B cell (primary cell): Measurements from ENCODE around the gene ZNF407. TPM values are rescaled to one million over a fixed set of nuclear protein-coding genes. Genes with fewer than 3 reads are reported as not detected.

Experiments
- ATAC-seq: fragments of 200-7000 bp; cut with Tn5 transposase; one replicate; pipeline ENCODE4 v1.10.0; 2021; ENCODE audit warnings: low read depth, mild to moderate bottlenecking, moderate number of reproducible peaks, moderate library complexity
- CTCF ChIA-PET: fragments of 350-600 bp; sonication (Branson Sonifier 250); formaldehyde crosslinking; loops from one replicate; lab custom pipeline; 2021; ENCODE audit warnings: antibody characterized with exemption, inconsistent platforms; lab: Charles Lee
- POLR2A ChIA-PET: fragments of 350-600 bp; sonication (Branson Sonifier 250); formaldehyde crosslinking; loops from one replicate; lab custom pipeline; 2021; ENCODE audit warnings: antibody characterized with exemption; lab: Charles Lee
- DNase-seq: peaks from one replicate; pipeline ENCODE4 v3.0.0; 2013
- H2AFZ ChIP-seq: 2 replicates; pipeline ENCODE4 v1.6.1; 2012; ENCODE audit warnings: mild to moderate bottlenecking, low read depth, low read length; ENCODE audit not compliant: insufficient read depth, poor library complexity, severe bottlenecking
- H3K27ac ChIP-seq, 2 donors: 1 replicate in 1 of 2; 2 replicates in 1 of 2; pipeline ENCODE4 v1.5.1; 2012 to 2013; ENCODE audit warnings: low read length in 2 of 2, mild to moderate bottlenecking in 2 of 2, moderate library complexity in 1 of 2
- H3K27me3 ChIP-seq, 4 experiments: fragments of 200-600 bp in 1 of 4; sonication (generic) in 1 of 4; replicated peaks in 1 of 4; 1 replicate in 2 of 4; 2 replicates in 2 of 4; pipeline versions ENCODE4 v1.6.1 to v1.7.0; 2013 to 2016; ENCODE audit warnings: low read length in 3 of 4, mild to moderate bottlenecking in 2 of 4, mixed read lengths in 1 of 4, moderate library complexity in 1 of 4; ENCODE audit not compliant: insufficient read depth in 4 of 4, control insufficient read depth in 3 of 4; ENCODE audit errors: control extremely low read depth in 1 of 4
- H3K36me3 ChIP-seq, 2 experiments: replicated peaks in 1 of 2; 1 replicate in 1 of 2; 2 replicates in 1 of 2; pipeline versions ENCODE4 v1.6.1 to v1.7.1; 2013; ENCODE audit warnings: low read length in 1 of 2; ENCODE audit not compliant: insufficient read depth in 2 of 2, control insufficient read depth in 1 of 2; ENCODE audit errors: control extremely low read depth in 1 of 2, extremely low read depth in 1 of 2
- H3K4me1 ChIP-seq, 2 donors: fragments of 200-600 bp in 1 of 2; sonication (generic) in 1 of 2; 1 replicate in 1 of 2; 2 replicates in 1 of 2; pipeline versions ENCODE4 v1.5.1 to v1.6.1; 2013 to 2017; ENCODE audit warnings: low read length in 2 of 2; ENCODE audit not compliant: control insufficient read depth in 2 of 2, insufficient read depth in 2 of 2
- H3K4me2 ChIP-seq: replicated peaks from 2 replicates; pipeline ENCODE3; 2012; ENCODE audit warnings: mild to moderate bottlenecking, low read depth, low read length; ENCODE audit not compliant: poor library complexity, severe bottlenecking
- H3K4me3 ChIP-seq, 5 experiments: fragments of 200-600 bp in 1 of 5; sonication (generic) in 1 of 5; 1 replicate in 3 of 5; 2 replicates in 2 of 5; pipeline versions ENCODE4 v1.5.1 to v1.7.0; 2011 to 2016; ENCODE audit warnings: low read length in 4 of 5, mild to moderate bottlenecking in 4 of 5, low read depth in 2 of 5, control low read depth in 1 of 5, moderate library complexity in 1 of 5; ENCODE audit not compliant: insufficient read depth in 1 of 5; ENCODE audit errors: control extremely low read depth in 1 of 5, extremely low read depth in 1 of 5
- H3K79me2 ChIP-seq: fragments of 200-600 bp; sonication (generic); one replicate; pipeline ENCODE4 v1.6.0; 2016; ENCODE audit warnings: low read length; ENCODE audit not compliant: control insufficient read depth, insufficient read depth
- H3K9ac ChIP-seq: fragments of 200-600 bp; sonication (generic); 2 replicates; pipeline ENCODE4 v1.6.1; 2017; ENCODE audit warnings: mild to moderate bottlenecking, low read length, moderate library complexity
- H3K9me3 ChIP-seq, 3 donors: one replicate each; pipeline versions ENCODE4 v1.6.1 to v1.7.1; 2013; ENCODE audit warnings: low read length in 2 of 3; ENCODE audit not compliant: control insufficient read depth in 2 of 3, insufficient read depth in 1 of 3; ENCODE audit errors: control extremely low read depth in 1 of 3
- H4K20me1 ChIP-seq: 2 replicates; pipeline ENCODE4 v1.6.0; 2012; ENCODE audit warnings: mild to moderate bottlenecking, low read length; ENCODE audit not compliant: insufficient read depth, control insufficient read depth, poor library complexity, severe bottlenecking
- H3K27ac Mint-ChIP-seq: one replicate; pipeline ENCODE4 v1.8.0; 2021; ENCODE audit warnings: mixed read lengths
- H3K27me3 Mint-ChIP-seq: one replicate; pipeline ENCODE4 v1.8.0; 2021; ENCODE audit warnings: mixed read lengths
- H3K4me1 Mint-ChIP-seq: one replicate; pipeline ENCODE4 v1.8.0; 2021; ENCODE audit warnings: mixed read lengths
- H3K4me3 Mint-ChIP-seq: one replicate; pipeline ENCODE4 v1.8.0; 2021; ENCODE audit warnings: mixed read lengths
- H3K9me3 Mint-ChIP-seq: one replicate; pipeline ENCODE4 v1.8.0; 2022; ENCODE audit warnings: mixed read lengths; ENCODE audit not compliant: insufficient read depth
- EZH2 ChIP-seq: IDR thresholded peaks from 2 replicates; pipeline ENCODE4 v1.6.1; 2012; ENCODE audit warnings: borderline replicate concordance, low read depth, mild to moderate bottlenecking, moderate library complexity, low read length; ENCODE audit not compliant: insufficient read depth, poor library complexity, severe bottlenecking
- WGBS: methylation state at CpG from one replicate; pipeline ENCODE4 v1.1.5; 2013; ENCODE audit warnings: missing lambda C conversion rate; ENCODE audit not compliant: insufficient coverage; 5-methylcytosine and 5-hydroxymethylcytosine counted together
- intact Hi-C: fragments of 100-400 bp; cut with micrococcal nuclease; formaldehyde crosslinking; loops from one replicate; pipeline ENCODE4 v1.10.0; 2022
- polyA plus RNA-seq: library from polyadenylated mRNA; depleted of rRNA; stranded (reverse); fragments of >200 nt; gene quantifications from 2 replicates; pipeline ENCODE4 v1.2.3, GENCODE V29; 2012
- total RNA-seq, 2 donors: library from RNA; stranded (reverse); fragments of 120-200 nt in 1 of 2; gene quantifications; 1 replicate in 1 of 2; 2 replicates in 1 of 2; pipeline versions ENCODE4 v1.2.3 to v1.2.4, GENCODE V29; 2013 to 2022
- TF ChIP-seq, protein P1 (sequence below): fragments of 200-600 bp; IDR thresholded peaks from one replicate; pipeline ENCODE4 v1.8.0; 2022; ENCODE audit warnings: antibody characterized with exemption, mild to moderate bottlenecking

ZNF407 gene
- total and polyA plus RNA-seq, 2 donors (not counting 1 experiment from before 2014, with no cell fraction given), result 4.5 to 37.1 TPM

DNA sequence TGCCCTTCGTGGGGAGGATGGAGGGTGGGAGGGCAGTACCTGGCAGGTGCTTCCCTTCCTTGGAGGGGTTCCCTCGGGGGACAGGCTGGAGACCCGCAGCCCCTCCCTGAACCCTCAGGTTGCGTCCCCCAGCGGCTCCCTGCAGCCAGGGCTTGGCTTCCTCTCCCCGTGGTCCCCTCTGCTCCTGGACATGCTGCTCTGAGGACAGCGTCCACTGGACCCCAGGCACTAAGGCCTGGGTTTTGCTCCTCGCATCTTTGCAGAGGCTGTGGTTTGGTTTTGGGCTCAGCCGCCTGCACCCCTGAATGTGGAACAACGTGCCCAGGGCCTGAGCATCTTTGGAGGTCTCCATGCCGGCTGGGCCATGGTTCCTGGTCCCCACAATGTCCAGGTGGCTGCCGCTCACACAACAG, 477.8 kb downstream of the ZNF407 start:
- H3K9me3 ChIP-seq, result peaks cover 0 to 70% (median 23%) of the 10 kb centered on the region in 3 donors
- ATAC-seq (no peak), DNase-seq (no peak)
- Mint-ChIP-seq H3K9me3 (peaks cover 14% of the 10 kb centered on the region), H3K4me3 (no peak overlapping the region), H3K4me1 (peaks cover 17% of the 10 kb centered on the region), H3K27ac (no peak overlapping the region), H3K27me3 (no peaks in the 10 kb centered on the region)
- ChIA-PET CTCF (no interaction called here), POLR2A (no interaction called here)
- no peak overlapping the region for H3K9ac ChIP-seq
- H2AFZ ChIP-seq, result no peak overlapping the region
- H3K4me3 ChIP-seq, result no peak overlapping the region
- no peaks in the 10 kb centered on the region for H3K79me2 ChIP-seq
- intact Hi-C loops, result no loop called here
- peaks cover 12 to 16% of the 10 kb centered on the region in 2 donors for H3K4me1 ChIP-seq
- no peaks in the 10 kb centered on the region for H3K36me3 ChIP-seq
- no peaks in the 10 kb centered on the region for H4K20me1 ChIP-seq
- no peak overlapping the region for H3K4me2 ChIP-seq
- WGBS, result 92% methylated on average over 12 of the region's 12 CpGs
- H3K27me3 ChIP-seq, result no peaks in the 10 kb centered on the region
- no peak for TF ChIP-seq EZH2
- TF ChIP-seq, protein P1, sequence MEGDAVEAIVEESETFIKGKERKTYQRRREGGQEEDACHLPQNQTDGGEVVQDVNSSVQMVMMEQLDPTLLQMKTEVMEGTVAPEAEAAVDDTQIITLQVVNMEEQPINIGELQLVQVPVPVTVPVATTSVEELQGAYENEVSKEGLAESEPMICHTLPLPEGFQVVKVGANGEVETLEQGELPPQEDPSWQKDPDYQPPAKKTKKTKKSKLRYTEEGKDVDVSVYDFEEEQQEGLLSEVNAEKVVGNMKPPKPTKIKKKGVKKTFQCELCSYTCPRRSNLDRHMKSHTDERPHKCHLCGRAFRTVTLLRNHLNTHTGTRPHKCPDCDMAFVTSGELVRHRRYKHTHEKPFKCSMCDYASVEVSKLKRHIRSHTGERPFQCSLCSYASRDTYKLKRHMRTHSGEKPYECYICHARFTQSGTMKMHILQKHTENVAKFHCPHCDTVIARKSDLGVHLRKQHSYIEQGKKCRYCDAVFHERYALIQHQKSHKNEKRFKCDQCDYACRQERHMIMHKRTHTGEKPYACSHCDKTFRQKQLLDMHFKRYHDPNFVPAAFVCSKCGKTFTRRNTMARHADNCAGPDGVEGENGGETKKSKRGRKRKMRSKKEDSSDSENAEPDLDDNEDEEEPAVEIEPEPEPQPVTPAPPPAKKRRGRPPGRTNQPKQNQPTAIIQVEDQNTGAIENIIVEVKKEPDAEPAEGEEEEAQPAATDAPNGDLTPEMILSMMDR, result no peak
- no peak overlapping the region for H3K27ac ChIP-seq

DNA sequence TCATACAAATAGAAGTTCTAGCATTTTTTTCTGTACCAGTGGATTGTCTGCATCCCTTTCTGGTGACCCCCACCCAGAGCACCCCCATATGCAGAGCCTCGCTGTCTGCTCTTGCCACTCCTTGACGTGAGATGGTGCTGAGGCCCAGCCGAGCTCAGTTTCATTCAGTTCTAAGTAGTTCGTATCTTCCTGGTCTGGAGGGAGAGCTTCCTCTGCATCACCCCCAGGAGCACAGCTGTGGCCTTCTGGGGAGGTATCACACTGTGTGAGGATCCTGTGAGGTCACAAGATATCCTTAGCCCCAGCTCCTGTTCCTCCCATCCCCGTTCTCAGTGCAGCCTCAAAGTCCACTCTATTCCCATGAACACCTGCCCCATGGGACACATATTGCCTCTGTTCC, 478.6 kb downstream of the ZNF407 start:
- Histone ChIP-seq H3K9me3 (peaks cover 0 to 70% (median 23%) of the 10 kb centered on the region in 3 donors), H4K20me1 (no peaks in the 10 kb centered on the region), H3K79me2 (no peaks in the 10 kb centered on the region), H3K27ac (no peak overlapping the region), H3K36me3 (no peaks in the 10 kb centered on the region), H3K9ac (no peak overlapping the region), H2AFZ (no peak overlapping the region), H3K4me1 (peaks cover 4 to 7% of the 10 kb centered on the region in 2 donors), H3K4me3 (no peak overlapping the region), H3K4me2 (no peak overlapping the region), H3K27me3 (no peaks in the 10 kb centered on the region)
- CTCF ChIA-PET, result no interaction called here
- Mint-ChIP-seq H3K9me3 (peaks cover 14% of the 10 kb centered on the region), H3K27ac (no peak overlapping the region), H3K27me3 (no peaks in the 10 kb centered on the region), H3K4me3 (no peak overlapping the region), H3K4me1 (peaks cover 8% of the 10 kb centered on the region)
- POLR2A ChIA-PET, result no interaction called here
- ATAC-seq, result no peak
- intact Hi-C loops, result no loop called here
- TF ChIP-seq EZH2, result no peak
- TF ChIP-seq, protein P1, result no peak
- WGBS, result 100% methylated on average over 3 of the region's 5 CpGs
- no peak for DNase-seq
